ENCODE measurements around the gene ACACB.

GRCh38 chr12:109252799-109253198, 136.4 kb downstream of the ACACB start:
- TF ChIP-seq POLR2AphosphoS5 (IDR thresholded peaks at IDR 0.05; ENCODE audit: low read depth, low read length) (no peak), POLR2A (IDR thresholded peaks at IDR 0.05; ENCODE audit: low read depth, low read length) (no peak), TAF1 (IDR thresholded peaks at IDR 0.05; ENCODE audit: low read depth, low read length) (no peak), POU2F2 (IDR thresholded peaks at IDR 0.05; ENCODE audit: low read depth, low read length) (no peak)
